ENCODE results near the gene ATP5MC2.
"Not testable (repeated sequence)": the region's sequence is repeated elsewhere in the genome, so short reads cannot be mapped to it uniquely, and the experiment has no call there.

The ATP5MC2 gene

GRCh38 chr12:53646300-53646699 is 29.6 kb downstream of the ATP5MC2 start:
- not testable (repeated sequence) for DNase-seq (ENCODE audit: low spot score)

GRCh38 chr12:53645165-53645564 is 30.7 kb downstream of the ATP5MC2 start:
- no peak for DNase-seq (ENCODE audit: low spot score)

- DNase-seq (ENCODE audit: low spot score), result no peak
Measured at GRCh38 chr12:53644133-53644532, 31.8 kb downstream of the ATP5MC2 start.

GRCh38 chr12:53643232-53643979 is 32.5 kb downstream of the ATP5MC2 start:
- no peak for DNase-seq (ENCODE audit: low spot score)

- DNase-seq (ENCODE audit: low spot score), result no peak
Measured at GRCh38 chr12:53638057-53638456, 37.8 kb downstream of the ATP5MC2 start.

- no peak for DNase-seq (ENCODE audit: low spot score)
Measured at GRCh38 chr12:53636641-53637040, 39.2 kb downstream of the ATP5MC2 start.

- DNase-seq (ENCODE audit: low spot score), result not testable (repeated sequence)
Measured at GRCh38 chr12:53635708-53636107, 40.2 kb downstream of the ATP5MC2 start.

GRCh38 chr12:53631721-53632120 is 44.2 kb downstream of the ATP5MC2 start:
- DNase-seq (ENCODE audit: low spot score), result no peak

- DNase-seq (ENCODE audit: low spot score), result no peak
Measured at GRCh38 chr12:53627919-53628318, 48.0 kb downstream of the ATP5MC2 start.

GRCh38 chr12:53626702-53627169 is 49.1 kb downstream of the ATP5MC2 start:
- DNase-seq (ENCODE audit: low spot score), result no peak

GRCh38 chr12:53625946-53626701 is 49.8 kb downstream of the ATP5MC2 start, which contains the start of gene ATF7:
TSS of gene ATF7 (minus strand) at chr12:53626382. CDS start at chr12:53601000, 25,382 bp downstream.
- peak; percentile 98 for DNase-seq (ENCODE audit: low spot score)

GRCh38 chr12:53625373-53625945 is 50.4 kb downstream of the ATP5MC2 start:
- no peak for DNase-seq (ENCODE audit: low spot score)

- no peak for DNase-seq (ENCODE audit: low spot score)
Measured at GRCh38 chr12:53624956-53625355, 50.9 kb downstream of the ATP5MC2 start.

GRCh38 chr12:53624458-53624857 is 51.4 kb downstream of the ATP5MC2 start:
- DNase-seq (ENCODE audit: low spot score), result no peak

- no peak for DNase-seq (ENCODE audit: low spot score)
Measured at GRCh38 chr12:53623548-53624385, 52.1 kb downstream of the ATP5MC2 start.

GRCh38 chr12:53622724-53623123 is 53.2 kb downstream of the ATP5MC2 start:
- no peak for DNase-seq (ENCODE audit: low spot score)

- DNase-seq (ENCODE audit: low spot score), result no peak
Measured at GRCh38 chr12:53618275-53618674, 57.6 kb downstream of the ATP5MC2 start.

GRCh38 chr12:53617700-53618099 is 58.2 kb downstream of the ATP5MC2 start:
- no peak for DNase-seq (ENCODE audit: low spot score)

- DNase-seq (ENCODE audit: low spot score), result no peak
Measured at GRCh38 chr12:53616950-53617349, 58.9 kb downstream of the ATP5MC2 start.

All from CD4-positive, alpha-beta T cell treated with Interleukin-15 for 4 hours (primary cell).